ENCODE measurements around the gene OR2G2. TPM values are rescaled to one million over a fixed set of nuclear protein-coding genes. Genes with fewer than 3 reads are reported as not detected.

Gene OR2G2
- total RNA-seq, 1 experiment from 2014 or later, result not detected

- TF ChIP-seq CTCF (IDR thresholded peaks at IDR 0.05) (no peak), POLR2AphosphoS5 (IDR thresholded peaks at IDR 0.05; ENCODE audit: low read depth, low read length) (no peak), SIN3A (IDR thresholded peaks at IDR 0.05; ENCODE audit: borderline replicate concordance, insufficient read depth, low read depth, low read length) (no peak), TCF7L2 (IDR thresholded peaks at IDR 0.05; ENCODE audit: low read depth, low read length) (no peak), REST (IDR thresholded peaks at IDR 0.05; ENCODE audit: insufficient read depth in 1 of 2, low read depth in 2 of 2, low read length in 1 of 2) (no peak)
- DNase-seq (ENCODE audit: low read depth, low spot score), result no peak
- intact Hi-C loops (cut with micrococcal nuclease; ENCODE audit: unreplicated experiment) (no loop called here), in situ Hi-C loops (cut with HindIII; ENCODE audit: low pct_unique_long_range_greater_than_20kb, low sequenced_read_pairs) (no loop called here)
- POLR2A ChIA-PET, result no interaction called here
- no peak overlapping the region for H3K4me3 ChIP-seq (ENCODE audit: low read depth in 2 of 2, low read length in 2 of 2)
- no peaks in the 10 kb centered on the region for H3K27me3 ChIP-seq (ENCODE audit: control insufficient read depth, insufficient read depth, low read length)
- BruUV-seq (replicated peaks), result no TSS peak
- CTCF ChIA-PET, result no interaction called here
- H3K36me3 ChIP-seq (ENCODE audit: control insufficient read depth, insufficient read depth, low read length), result no peaks in the 10 kb centered on the region
- H3K4me1 ChIP-seq (ENCODE audit: control insufficient read depth, insufficient read depth, low read length), result no peaks in the 10 kb centered on the region
- no peak for ATAC-seq
- no peaks in the 10 kb centered on the region for H3K9me3 ChIP-seq (ENCODE audit: control insufficient read depth, insufficient read depth, low read depth, low read length)
- H3K27ac ChIP-seq (ENCODE audit: low read length), result no peak overlapping the region
Measured at GRCh38 chr1:247574236-247574635, 13.9 kb upstream of the OR2G2 start.

GRCh38 chr1:247574664-247575063, 13.5 kb upstream of the OR2G2 start:
- intact Hi-C loops (cut with micrococcal nuclease; ENCODE audit: unreplicated experiment), result loop anchor here (5.0 kb wide), 1 partner anchor 202 kb away; no protein-coding TSS in a partner anchor
- H3K36me3 ChIP-seq (ENCODE audit: control insufficient read depth, insufficient read depth, low read length), result no peaks in the 10 kb centered on the region
- H3K4me3 ChIP-seq (ENCODE audit: low read depth in 2 of 2, low read length in 2 of 2), result no peak overlapping the region
- in situ Hi-C loops (cut with HindIII; ENCODE audit: low pct_unique_long_range_greater_than_20kb, low sequenced_read_pairs), result no loop called here
- ChIA-PET CTCF (no interaction called here), POLR2A (interaction anchor here (0.7 kb wide), 1 partner anchor 447 kb away, joined by 8 read pairs; no protein-coding TSS in a partner anchor)
- H3K27ac ChIP-seq (ENCODE audit: low read length), result no peak overlapping the region
- no peaks in the 10 kb centered on the region for H3K27me3 ChIP-seq (ENCODE audit: control insufficient read depth, insufficient read depth, low read length)
- BruUV-seq (replicated peaks), result no TSS peak
- ATAC-seq, result no peak
- DNase-seq (ENCODE audit: low read depth, low spot score), result no peak
- no peak for TF ChIP-seq SIN3A (IDR thresholded peaks at IDR 0.05; ENCODE audit: borderline replicate concordance, insufficient read depth, low read depth, low read length)
- no peak for TF ChIP-seq REST (IDR thresholded peaks at IDR 0.05; ENCODE audit: insufficient read depth in 1 of 2, low read depth in 2 of 2, low read length in 1 of 2)
- TF ChIP-seq POLR2AphosphoS5 (IDR thresholded peaks at IDR 0.05; ENCODE audit: low read depth, low read length), result no peak
- no peaks in the 10 kb centered on the region for H3K4me1 ChIP-seq (ENCODE audit: control insufficient read depth, insufficient read depth, low read length)
- H3K9me3 ChIP-seq (ENCODE audit: control insufficient read depth, insufficient read depth, low read depth, low read length), result no peaks in the 10 kb centered on the region

All from Panc1 (cell line).